Measurements from ENCODE around the gene FKBP1B. TPM values are rescaled to one million over a fixed set of nuclear protein-coding genes. Genes with fewer than 3 reads are reported as not detected.

The FKBP1B gene
- total RNA-seq, 1 experiment from 2014 or later: 59.7 TPM

- peaks cover 9% of the 10 kb centered on the region for H3K23me2 ChIP-seq (ENCODE audit: insufficient read length, low read depth, low read length, poor library complexity, severe bottlenecking)
- H4K5ac ChIP-seq (ENCODE audit: insufficient read length, low read depth, low read length): no peak overlapping the region
- no peaks in the 10 kb centered on the region for H3K79me2 ChIP-seq (ENCODE audit: insufficient read depth, low read length)
- no peaks in the 10 kb centered on the region for H3K9me3 Mint-ChIP-seq
- no peak overlapping the region for H2AK5ac ChIP-seq (ENCODE audit: insufficient read length, low read length)
- H4K8ac ChIP-seq (replicated peaks; ENCODE audit: insufficient read length, low read depth, low read length): no peak overlapping the region
- H3T11ph ChIP-seq (ENCODE audit: low read length): no peak overlapping the region
- H2BK120ac ChIP-seq (ENCODE audit: low read depth, low read length, poor library complexity, severe bottlenecking): no peak overlapping the region
- no peak for DNase-seq
- no peak overlapping the region for H4K91ac ChIP-seq (ENCODE audit: insufficient read length, low read depth, low read length)
- H3K36me3 Mint-ChIP-seq (ENCODE audit: insufficient read depth in 1 of 3, low read depth in 3 of 3): peaks cover 14 to 20% (median 14%) of the 10 kb centered on the region in 3 experiments; a peak in 6 of 7 replicates
- H2AFZ ChIP-seq (ENCODE audit: low read length): no peak overlapping the region
- H3K27me3 ChIP-seq (ENCODE audit: insufficient read depth, low read length): no peaks in the 10 kb centered on the region
- no peak overlapping the region for H2BK5ac ChIP-seq (ENCODE audit: insufficient read length, low read length)
- no peak overlapping the region for H3K4me2 ChIP-seq (ENCODE audit: insufficient read depth, insufficient read length, low read length)
- H3K4me1 Mint-ChIP-seq: peaks cover 7 to 12% of the 10 kb centered on the region in 2 experiments
- H3K4me1 ChIP-seq (ENCODE audit: insufficient read depth, low read length): 0 out of 2 replicates have a peak, but pooled peaks cover 1% of the 10 kb centered on the region
- no peak overlapping the region for H3K9ac ChIP-seq (ENCODE audit: extremely low read depth, insufficient read length, low read length)
- H3K4me3 Mint-ChIP-seq: no peak overlapping the region
- no peak for TF ChIP-seq CTCF (conservative IDR thresholded peaks at IDR 0.05)
- no peak overlapping the region for H3K14ac ChIP-seq (ENCODE audit: insufficient read depth, low read length)
- no CpG with 5 or more reads among the region's 8 CpGs for WGBS (ENCODE audit: extremely low coverage, insufficient read length, low lambda C conversion rate)
- H2BK20ac ChIP-seq (ENCODE audit: low read depth, low read length, poor library complexity, severe bottlenecking): no peak overlapping the region
- no peaks in the 10 kb centered on the region for H3K27me3 Mint-ChIP-seq (ENCODE audit: low read depth)
- H3K27ac Mint-ChIP-seq: no peak overlapping the region
- H3K23ac ChIP-seq (ENCODE audit: insufficient read length, low read depth, low read length): no peak overlapping the region
- H3K9me3 ChIP-seq (ENCODE audit: control insufficient read depth, low read depth, low read length): no peaks in the 10 kb centered on the region
- H3K79me1 ChIP-seq (ENCODE audit: insufficient read depth, low read depth, low read length, poor library complexity, severe bottlenecking): no peaks in the 10 kb centered on the region
- no peak overlapping the region for H2BK15ac ChIP-seq (ENCODE audit: low read depth, low read length)
- no peak overlapping the region for H3K4ac ChIP-seq (ENCODE audit: low read depth, low read length)
- no peak overlapping the region for H3K56ac ChIP-seq (ENCODE audit: insufficient read length, low read depth, low read length)
- peaks cover 5% of the 10 kb centered on the region for H4K20me1 ChIP-seq (ENCODE audit: control insufficient read depth, insufficient read depth, insufficient read length)
- H3K27ac ChIP-seq (ENCODE audit: insufficient read length, low read depth, low read length): no peak overlapping the region
- H3K18ac ChIP-seq (ENCODE audit: insufficient read length, low read depth, low read length): no peak overlapping the region
- no peak overlapping the region for H2BK12ac ChIP-seq (ENCODE audit: insufficient read length, low read depth, low read length)
Measured at GRCh38 chr2:24051833-24052232, 2.3 kb downstream of the FKBP1B start.
